ENCODE results near the gene C20orf204. TPM values are rescaled to one million over a fixed set of nuclear protein-coding genes. Genes with fewer than 3 reads are reported as not detected.
A peak's percentile ranks its signal among the peaks of the same experiment; 100 is the strongest.

The C20orf204 gene
- total and polyA plus RNA-seq, 9 of the 15 experiments (the other 6 are each of a cell fraction or from before 2014, with no cell fraction given): 0.11 to 1.1 (median 0.36) TPM; not detected in 2

GRCh38 chr20:64079273-64080012 lies 43.5 kb downstream of the C20orf204 start, which contains the start of gene RGS19 (continued):
- TF ChIP-seq TOE1 (IDR thresholded peaks at IDR 0.05; ENCODE audit: borderline replicate concordance) (peak; percentile 46; the same call in 1 of the 2 replicates), TOE1 (CRISPR knock-in tag; IDR thresholded peaks at IDR 0.05; ENCODE audit: borderline replicate concordance, low read depth) (no peak), EGR1 (conservative IDR thresholded peaks at IDR 0.05) (peak; percentile 77), KDM4B (IDR thresholded peaks at IDR 0.05; ENCODE audit: borderline replicate concordance in 2 of 2, low read depth in 1 of 2) (peak in 1 of 2 experiments; percentile 68; a peak in 1 of 4 replicates), ZNF212 (CRISPR knock-in tag; IDR thresholded peaks at IDR 0.05) (no peak), ZNF639 (CRISPR knock-in tag; conservative IDR thresholded peaks at IDR 0.05 in 1 of 2, IDR thresholded peaks at IDR 0.05 in 1 of 2) (peak in 1 of 2 experiments; percentile 78; a peak in 1 of 4 replicates), ETV1 (tag; conservative IDR thresholded peaks at IDR 0.05; ENCODE audit: low read depth) (peak; percentile 64), SIN3B (IDR thresholded peaks at IDR 0.05; ENCODE audit: low read depth) (0 out of 2 replicates have a peak, but pooled peaks have one; percentile 21), PATZ1 (CRISPR knock-in tag; IDR thresholded peaks at IDR 0.05; ENCODE audit: borderline replicate concordance) (no peak), SREBF2 (CRISPR knock-in tag; IDR thresholded peaks at IDR 0.05) (no peak), RAD51 (IDR thresholded peaks at IDR 0.05; ENCODE audit: borderline replicate concordance, low read depth) (0 out of 2 replicates have a peak, but pooled peaks have one; percentile 11), CBX1 (IDR thresholded peaks at IDR 0.05; ENCODE audit: low read depth) (0 out of 2 replicates have a peak, but pooled peaks have one; percentile 57), MAZ (CRISPR knock-in tag; conservative IDR thresholded peaks at IDR 0.05 in 1 of 2, IDR thresholded peaks at IDR 0.05 in 1 of 2) (peak; percentile 90 to 95), CHD2 (IDR thresholded peaks at IDR 0.05; ENCODE audit: low read depth, low read length) (0 out of 2 replicates have a peak, but pooled peaks have one; percentile 20), RB1 (IDR thresholded peaks at IDR 0.05; ENCODE audit: low read depth) (peak; percentile 76; the same call in 1 of the 2 replicates), RBFOX2 (IDR thresholded peaks at IDR 0.05; ENCODE audit: low read depth, low read length) (peak; percentile 66), E2F1 (CRISPR knock-in tag; IDR thresholded peaks at IDR 0.05) (no peak), VEZF1 (CRISPR knock-in tag; IDR thresholded peaks at IDR 0.05) (peak; percentile 92)
